Gastroesophageal sphincter (tissue), 4 donors: Measurements from ENCODE around the gene NFATC2. TPM values are rescaled to one million over a fixed set of nuclear protein-coding genes. Genes with fewer than 3 reads are reported as not detected.
"Not testable (repeated sequence)": the region's sequence is repeated elsewhere in the genome, so short reads cannot be mapped to it uniquely, and the experiment has no call there.

Source experiments
- ATAC-seq: fragments of 150-250 bp; one replicate; pipeline ENCODE4 v1.9.1; 2016; ENCODE audit warnings: mild to moderate bottlenecking, moderate library complexity
- H3K27ac ChIP-seq, 4 donors: fragments of 200-600 bp; sonication (generic) in 3 of 4; 1 replicate in 3 of 4; 2 replicates in 1 of 4; pipeline ENCODE4 v1.5.1; 2016 to 2019
- H3K27me3 ChIP-seq: fragments of 200-600 bp; sonication (generic); one replicate; pipeline ENCODE4 v1.5.1; 2019
- H3K36me3 ChIP-seq, 2 donors: fragments of 200-600 bp; sonication (generic); one replicate each; pipeline ENCODE4 v1.5.1; 2019; ENCODE audit warnings: control low read depth in 1 of 2
- H3K4me1 ChIP-seq, 3 donors: fragments of 200-600 bp; sonication (generic); 1 replicate in 2 of 3; 2 replicates in 1 of 3; pipeline ENCODE4 v1.5.1; 2016 to 2019; ENCODE audit warnings: control low read depth in 2 of 3
- H3K4me3 ChIP-seq, 2 donors: fragments of 200-600 bp; sonication (generic); one replicate each; pipeline ENCODE4 v1.5.1; 2019; ENCODE audit warnings: mild to moderate bottlenecking in 1 of 2, moderate library complexity in 1 of 2
- H3K9me3 ChIP-seq, 3 donors: fragments of 200-600 bp; sonication (generic); one replicate each; pipeline ENCODE4 v1.5.1; 2017 to 2019; ENCODE audit warnings: control low read depth in 2 of 3
- EP300 ChIP-seq: sonication (generic); formaldehyde crosslinking; IDR thresholded peaks from one replicate; pipeline ENCODE4 v1.6.1; 2017; ENCODE audit warnings: antibody characterized with exemption, mild to moderate bottlenecking
- POLR2A ChIP-seq, 2 donors: fragments of 450-650 bp; IDR thresholded peaks; one replicate each; pipeline ENCODE4 v1.6.1; 2017; ENCODE audit warnings: antibody characterized with exemption in 2 of 2, mild to moderate bottlenecking in 2 of 2, moderate library complexity in 1 of 2
- POLR2AphosphoS5 ChIP-seq: sonication (generic); formaldehyde crosslinking; IDR thresholded peaks from one replicate; pipeline ENCODE4 v1.6.1; 2017; ENCODE audit warnings: antibody characterized with exemption
- WGBS, 2 donors: methylation state at CpG; one replicate each; pipeline ENCODE4 v1.1.5; 2018; ENCODE audit warnings: low coverage in 1 of 2; 5-methylcytosine and 5-hydroxymethylcytosine counted together
- total RNA-seq, 4 donors: library from RNA; depleted of rRNA; stranded (reverse); fragments of >200 nt; gene quantifications; one replicate each; pipeline ENCODE4 v1.1.0, GENCODE V29; 2016
- TF ChIP-seq, protein P1 (sequence below), 4 experiments: fragments of 200-600 bp in 2 of 4; fragments of 450-650 bp in 2 of 4; sonication (generic) in 1 of 4; IDR thresholded peaks; one replicate each; pipeline ENCODE4 v1.5.1; 2017 to 2019; ENCODE audit warnings: antibody characterized with exemption in 4 of 4, mild to moderate bottlenecking in 2 of 4, moderate library complexity in 2 of 4

NFATC2 gene
- total RNA-seq, 4 donors from 2014 or later: 4.4 to 20.2 (median 9.0) TPM

DNA sequence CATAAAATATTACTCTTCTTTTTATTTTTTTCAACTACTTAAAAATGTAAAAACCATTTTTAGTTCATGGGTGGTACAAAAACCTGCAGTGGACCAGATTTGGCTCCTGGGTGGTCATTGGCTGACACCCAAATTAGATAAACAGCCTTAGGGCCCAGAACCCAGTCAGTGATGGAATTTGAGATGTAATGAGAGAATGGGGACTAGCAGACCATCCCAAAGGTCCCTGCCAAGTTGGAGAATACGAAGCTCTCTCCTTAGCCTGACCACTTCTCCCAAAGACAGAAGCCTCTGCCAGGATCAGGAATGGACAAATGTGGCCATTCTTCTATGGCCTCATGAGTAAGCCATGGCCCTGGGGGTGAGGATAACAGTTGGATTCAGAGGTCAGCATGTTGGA lies 194.7 kb downstream of the NFATC2 start:
- H3K27me3 ChIP-seq: no peaks in the 10 kb centered on the region
- 57 to 60% methylated on average over 1 of the region's 1 CpG for WGBS, 2 donors

DNA sequence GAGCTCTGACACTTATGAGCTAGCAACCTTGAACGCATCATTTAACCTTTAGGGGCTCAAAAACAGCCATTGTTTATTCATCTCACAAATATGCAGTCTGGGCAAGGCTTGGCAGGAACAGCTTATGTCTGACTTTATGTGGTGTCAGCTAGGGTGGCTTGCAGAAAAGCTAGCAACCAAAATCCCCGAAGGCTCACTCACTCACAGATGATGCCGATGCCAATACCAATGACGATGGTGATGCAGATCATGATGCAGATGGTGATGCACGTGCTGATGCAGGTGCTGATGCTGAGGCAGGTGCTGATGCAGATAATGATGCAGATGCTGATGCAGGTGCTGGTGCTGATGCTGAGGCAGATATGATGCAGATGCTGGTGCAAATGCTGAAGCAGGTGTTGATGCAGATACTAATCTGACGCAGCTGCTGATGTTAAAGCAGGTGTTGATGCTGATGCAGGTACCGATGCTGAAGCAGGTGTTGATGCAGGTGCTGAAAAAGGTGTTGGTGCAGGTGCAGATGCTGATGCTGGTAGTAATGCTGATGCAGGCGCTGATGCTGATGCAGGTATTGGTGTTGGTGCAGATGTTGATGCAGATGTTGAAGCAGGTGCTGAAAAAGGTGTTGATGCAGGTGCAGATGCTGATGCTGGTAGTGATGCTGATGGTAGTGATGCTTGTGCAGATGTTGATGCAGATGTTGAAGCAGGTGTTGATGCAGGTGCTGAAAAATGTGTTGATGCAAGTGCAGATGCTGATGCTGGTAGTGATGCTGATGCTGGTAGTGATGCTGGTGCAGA lies 195.6 kb downstream of the NFATC2 start:
- no peaks in the 10 kb centered on the region for H3K27me3 ChIP-seq
- TF ChIP-seq POLR2A (IDR thresholded peaks at IDR 0.05): no peak
- TF ChIP-seq POLR2AphosphoS5: no peak
- TF ChIP-seq, protein P1, sequence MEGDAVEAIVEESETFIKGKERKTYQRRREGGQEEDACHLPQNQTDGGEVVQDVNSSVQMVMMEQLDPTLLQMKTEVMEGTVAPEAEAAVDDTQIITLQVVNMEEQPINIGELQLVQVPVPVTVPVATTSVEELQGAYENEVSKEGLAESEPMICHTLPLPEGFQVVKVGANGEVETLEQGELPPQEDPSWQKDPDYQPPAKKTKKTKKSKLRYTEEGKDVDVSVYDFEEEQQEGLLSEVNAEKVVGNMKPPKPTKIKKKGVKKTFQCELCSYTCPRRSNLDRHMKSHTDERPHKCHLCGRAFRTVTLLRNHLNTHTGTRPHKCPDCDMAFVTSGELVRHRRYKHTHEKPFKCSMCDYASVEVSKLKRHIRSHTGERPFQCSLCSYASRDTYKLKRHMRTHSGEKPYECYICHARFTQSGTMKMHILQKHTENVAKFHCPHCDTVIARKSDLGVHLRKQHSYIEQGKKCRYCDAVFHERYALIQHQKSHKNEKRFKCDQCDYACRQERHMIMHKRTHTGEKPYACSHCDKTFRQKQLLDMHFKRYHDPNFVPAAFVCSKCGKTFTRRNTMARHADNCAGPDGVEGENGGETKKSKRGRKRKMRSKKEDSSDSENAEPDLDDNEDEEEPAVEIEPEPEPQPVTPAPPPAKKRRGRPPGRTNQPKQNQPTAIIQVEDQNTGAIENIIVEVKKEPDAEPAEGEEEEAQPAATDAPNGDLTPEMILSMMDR (IDR thresholded peaks at IDR 0.05): no peak
- TF ChIP-seq EP300: no peak
- WGBS, 2 donors: 57 to 68% methylated on average over 2 to 8 of the region's 8 CpGs
- no peak for ATAC-seq
- H3K9me3 ChIP-seq: no peaks in the 10 kb centered on the region
- H3K27ac ChIP-seq: no peak overlapping the region
- H3K4me1 ChIP-seq: peaks cover 0 to 14% (median 0%) of the 10 kb centered on the region in 3 donors
- no peaks in the 10 kb centered on the region for H3K36me3 ChIP-seq
- no peak overlapping the region for H3K4me3 ChIP-seq

More for the DNA sequence above, 194.7 kb downstream of the NFATC2 start:
- no peaks in the 10 kb centered on the region for H3K36me3 ChIP-seq
- TF ChIP-seq EP300: no peak
- no peak for TF ChIP-seq POLR2AphosphoS5
- TF ChIP-seq, protein P1 (IDR thresholded peaks at IDR 0.05): no peak
- no peak for TF ChIP-seq POLR2A (IDR thresholded peaks at IDR 0.05)
- H3K9me3 ChIP-seq: no peaks in the 10 kb centered on the region
- ATAC-seq: no peak
- peaks cover 0 to 14% (median 0%) of the 10 kb centered on the region in 3 donors for H3K4me1 ChIP-seq
- no peak overlapping the region for H3K27ac ChIP-seq
- no peak overlapping the region for H3K4me3 ChIP-seq

DNA sequence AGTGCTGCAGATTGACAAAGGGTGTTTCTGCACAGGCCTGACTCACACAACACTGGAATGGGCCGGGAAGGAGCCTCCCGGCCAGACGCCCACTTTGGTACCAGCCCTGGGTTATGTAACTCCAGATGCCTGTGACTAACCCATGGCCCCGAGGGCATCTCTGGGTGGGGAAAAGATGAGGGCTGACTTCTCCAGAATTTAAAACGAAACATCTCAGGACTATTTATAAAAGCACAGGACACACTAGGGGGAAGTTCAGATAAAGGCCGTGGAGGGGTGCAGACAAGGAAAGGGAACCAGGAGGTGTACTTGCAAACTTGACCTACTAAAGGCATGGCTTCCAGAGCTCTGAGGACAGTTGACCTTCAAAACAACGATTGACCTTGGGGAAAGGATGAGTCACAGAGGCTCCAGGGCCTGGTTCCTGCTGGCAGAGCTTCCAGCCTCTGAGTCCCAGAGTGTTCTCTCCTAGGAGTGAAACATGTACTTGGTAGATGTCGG lies 196.9 kb downstream of the NFATC2 start:
- H3K36me3 ChIP-seq: no peaks in the 10 kb centered on the region
- 38 to 60% methylated on average over 3 to 4 of the region's 8 CpGs for WGBS, 2 donors
- no peaks in the 10 kb centered on the region for H3K27me3 ChIP-seq
- ATAC-seq: peak; percentile 60
- no peak overlapping the region for H3K4me3 ChIP-seq
- H3K9me3 ChIP-seq: no peaks in the 10 kb centered on the region
- peaks cover 0 to 14% (median 0%) of the 10 kb centered on the region in 3 donors for H3K4me1 ChIP-seq
- no peak for TF ChIP-seq EP300
- no peak for TF ChIP-seq POLR2AphosphoS5
- TF ChIP-seq POLR2A (IDR thresholded peaks at IDR 0.05): no peak
- TF ChIP-seq, protein P1 (IDR thresholded peaks at IDR 0.05): no peak
- H3K27ac ChIP-seq: no peak overlapping the region

DNA sequence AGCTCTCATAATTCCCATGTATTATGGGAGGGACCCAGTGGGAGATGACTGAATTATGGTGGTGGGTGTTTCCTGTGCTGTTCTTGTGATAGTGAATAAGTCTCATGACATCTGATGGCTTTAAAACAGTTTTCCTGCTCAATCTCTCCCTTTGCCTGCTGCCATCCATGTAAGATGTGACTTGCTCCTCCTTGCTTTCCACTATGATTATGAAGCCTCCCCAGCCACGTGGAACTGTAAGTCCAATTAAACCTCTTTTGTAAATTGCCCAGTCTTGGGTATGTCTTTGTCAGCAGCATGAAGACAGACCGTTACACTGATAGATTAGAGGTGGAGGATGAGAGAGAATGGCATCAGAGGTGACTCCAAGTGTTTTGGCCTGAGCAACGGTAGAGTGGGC lies 198.7 kb downstream of the NFATC2 start:
- H3K9me3 ChIP-seq, H3K27ac ChIP-seq, ATAC-seq, H3K36me3 ChIP-seq, H3K27me3 ChIP-seq, H3K4me3 ChIP-seq: not testable (repeated sequence)
- 56 to 80% methylated on average over 1 to 3 of the region's 3 CpGs for WGBS, 2 donors
- peaks cover 0 to 14% (median 0%) of the 10 kb centered on the region in 3 donors for H3K4me1 ChIP-seq

DNA sequence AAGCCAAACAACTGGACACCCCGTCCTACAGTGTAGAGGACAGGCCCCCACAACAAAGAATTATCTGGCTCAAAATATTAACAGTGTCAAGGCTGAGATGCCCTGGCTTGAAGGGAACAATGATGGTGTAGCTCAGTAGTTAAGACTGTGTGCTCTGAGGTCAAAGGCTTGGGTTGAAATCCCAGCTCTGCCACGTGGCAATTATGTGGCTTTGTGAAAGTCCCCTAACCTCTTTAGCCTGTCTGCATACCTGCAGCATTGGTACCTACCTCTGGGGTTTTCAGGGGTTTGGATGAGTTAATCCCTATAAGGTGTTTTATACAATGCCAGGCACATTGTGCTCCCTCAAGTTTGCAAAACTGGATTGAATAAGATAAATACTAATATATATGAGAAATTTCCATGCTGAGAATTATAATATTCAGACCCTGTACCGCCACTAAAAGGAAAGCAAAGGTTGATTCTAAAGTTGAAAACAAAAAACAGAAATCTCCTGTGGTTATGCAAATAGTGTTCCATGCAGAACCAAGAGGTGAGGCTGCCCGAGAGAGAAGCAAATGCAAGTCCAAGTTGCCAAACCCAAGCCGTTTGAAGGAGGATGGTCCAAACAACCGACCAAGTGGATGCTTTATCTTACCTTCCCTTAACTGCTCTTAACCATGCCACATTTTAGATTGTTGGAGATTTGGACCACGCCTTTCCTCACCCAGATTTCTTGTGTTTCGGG lies 199.8 kb downstream of the NFATC2 start:
- H3K36me3 ChIP-seq: no peaks in the 10 kb centered on the region
- H3K27me3 ChIP-seq: no peaks in the 10 kb centered on the region
- 55 to 73% methylated on average over 3 to 6 of the region's 8 CpGs for WGBS, 2 donors
- H3K9me3 ChIP-seq: no peaks in the 10 kb centered on the region
- H3K4me1 ChIP-seq: peaks cover 0 to 14% (median 0%) of the 10 kb centered on the region in 3 donors
- ATAC-seq: no peak
- TF ChIP-seq POLR2AphosphoS5 (no peak), POLR2A (IDR thresholded peaks at IDR 0.05) (no peak), EP300 (no peak)
- TF ChIP-seq, protein P1 (IDR thresholded peaks at IDR 0.05): no peak
- no peak overlapping the region for H3K27ac ChIP-seq
- H3K4me3 ChIP-seq: no peak overlapping the region
